Measurements from ENCODE around the gene SCTR.

The SCTR gene

GRCh38 chr2:119402645-119403560, 121.4 kb downstream of the SCTR start:
- no peak for DNase-seq

DNA sequence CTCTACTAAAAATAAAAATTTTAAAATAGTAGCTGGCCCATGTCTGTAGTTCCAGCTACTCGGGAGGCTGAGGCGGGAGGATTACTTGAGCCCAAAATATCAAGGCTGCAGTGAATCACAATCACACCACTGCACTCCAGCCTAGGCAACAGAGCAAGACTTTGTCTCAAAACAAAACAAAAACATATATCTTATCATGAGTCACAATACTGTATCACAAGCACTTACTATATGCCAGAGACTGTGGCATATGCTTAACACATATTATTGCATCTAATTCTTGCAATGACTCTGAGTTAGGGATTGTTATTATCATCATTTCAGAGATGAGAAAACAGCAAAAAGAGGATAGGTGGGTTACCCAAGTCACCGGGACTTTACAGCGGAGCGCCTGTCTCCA, 122.2 kb downstream of the SCTR start:
- no peak for DNase-seq

- no peak for DNase-seq
These were observed 127.1 kb downstream of the SCTR start for GRCh38 chr2:119397196-119397595.

- no peak for DNase-seq
These were observed 130.1 kb downstream of the SCTR start for GRCh38 chr2:119393971-119394748.

Data from DMS153 (cell line).